Measurements from ENCODE around the gene SRPK3. TPM values are rescaled to one million over a fixed set of nuclear protein-coding genes. Genes with fewer than 3 reads are reported as not detected.

SRPK3 gene
- total RNA-seq, 1 experiment from 2014 or later = not detected

DNA sequence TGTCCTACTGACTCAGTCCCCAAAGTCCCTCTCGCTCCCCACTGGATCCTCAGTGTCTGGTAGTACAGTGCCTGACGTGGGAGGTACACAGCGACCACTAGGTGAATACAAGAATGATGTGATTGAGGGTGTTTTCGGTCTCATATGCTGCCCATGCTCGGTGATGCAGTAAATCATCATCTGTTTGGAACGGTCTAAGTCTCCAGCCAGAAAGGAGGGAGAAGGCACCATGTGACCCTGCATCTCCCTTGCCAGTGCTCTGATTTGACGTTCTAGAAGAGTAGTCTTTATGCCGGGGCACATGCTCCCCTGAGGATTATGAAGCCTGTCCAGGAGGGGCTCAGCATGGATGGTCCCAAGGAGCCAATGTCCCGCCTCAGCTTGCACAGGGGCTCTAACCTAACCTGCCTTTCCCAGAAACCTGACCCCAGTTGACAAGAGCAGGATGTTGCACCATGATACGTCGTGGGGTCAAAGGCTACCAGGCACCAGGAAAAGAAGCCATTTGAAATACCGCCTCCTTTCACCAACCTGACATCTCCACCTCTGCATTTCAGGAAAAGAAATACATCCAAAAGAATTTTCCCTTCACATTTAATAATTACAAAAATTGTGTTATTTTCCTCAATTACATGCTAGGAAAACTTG lies 30.6 kb upstream of the SRPK3 start:
- Histone ChIP-seq H3K4me3 (ENCODE audit: low read length) (0 out of 2 replicates have a peak overlapping the region, but pooled peaks have one; percentile 25), H3K27ac (ENCODE audit: low read length) (no peak overlapping the region), H3K9ac (ENCODE audit: low read length) (peak overlapping the region; percentile 35; the same call in 1 of the 2 replicates), H3K36me3 (ENCODE audit: insufficient read depth, low read length) (no peaks in the 10 kb centered on the region), H3K4me1 (ENCODE audit: low read length) (peaks cover 18% of the 10 kb centered on the region), H3K79me2 (ENCODE audit: low read length) (no peaks in the 10 kb centered on the region), H3K4me2 (ENCODE audit: low read depth, low read length, poor library complexity, severe bottlenecking) (peak overlapping the region; percentile 67), H3K9me2 (replicated peaks; ENCODE audit: insufficient read depth, low read length) (no peaks in the 10 kb centered on the region), H4K20me1 (ENCODE audit: insufficient read depth, low read depth, low read length) (0 out of 2 replicates have a peak, but pooled peaks cover 5% of the 10 kb centered on the region), H3K27me3 (ENCODE audit: low read length) (no peaks in the 10 kb centered on the region), H3K9me3 (ENCODE audit: low read length) (no peaks in the 10 kb centered on the region), H2AFZ (ENCODE audit: low read length) (no peak overlapping the region)
- peak; percentile 39 for DNase-seq

DNA sequence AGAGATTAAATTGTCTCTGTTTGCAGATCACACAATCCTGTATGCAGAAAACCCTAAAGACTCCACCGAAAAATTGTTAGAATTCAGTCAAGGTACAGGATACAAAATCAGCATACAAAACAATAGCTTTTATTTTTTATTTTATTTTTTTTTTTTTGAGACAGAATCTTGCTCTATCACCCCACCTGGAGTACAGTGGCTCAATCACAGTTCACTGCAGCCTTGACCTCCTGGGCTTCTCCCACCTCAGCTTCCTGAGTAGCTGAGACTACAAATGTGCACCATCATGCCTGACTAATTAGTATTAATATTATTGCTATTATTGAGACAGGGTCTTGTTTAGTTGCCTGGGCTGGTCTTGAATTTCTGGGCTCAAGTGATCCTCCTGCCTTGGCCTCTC lies 25.7 kb upstream of the SRPK3 start:
- DNase-seq = peak; percentile 51
- Histone ChIP-seq H3K9me3 (ENCODE audit: low read length) (no peaks in the 10 kb centered on the region), H2AFZ (ENCODE audit: low read length) (no peak overlapping the region), H3K4me2 (ENCODE audit: low read depth, low read length, poor library complexity, severe bottlenecking) (no peak overlapping the region), H3K79me2 (ENCODE audit: low read length) (no peaks in the 10 kb centered on the region), H4K20me1 (ENCODE audit: insufficient read depth, low read depth, low read length) (0 out of 2 replicates have a peak, but pooled peaks cover 5% of the 10 kb centered on the region), H3K27me3 (ENCODE audit: low read length) (no peaks in the 10 kb centered on the region), H3K27ac (ENCODE audit: low read length) (no peak overlapping the region), H3K4me1 (ENCODE audit: low read length) (peaks cover 16% of the 10 kb centered on the region), H3K36me3 (ENCODE audit: insufficient read depth, low read length) (no peaks in the 10 kb centered on the region), H3K9me2 (replicated peaks; ENCODE audit: insufficient read depth, low read length) (no peaks in the 10 kb centered on the region), H3K4me3 (ENCODE audit: low read length) (no peak overlapping the region), H3K9ac (ENCODE audit: low read length) (no peak overlapping the region)

DNA sequence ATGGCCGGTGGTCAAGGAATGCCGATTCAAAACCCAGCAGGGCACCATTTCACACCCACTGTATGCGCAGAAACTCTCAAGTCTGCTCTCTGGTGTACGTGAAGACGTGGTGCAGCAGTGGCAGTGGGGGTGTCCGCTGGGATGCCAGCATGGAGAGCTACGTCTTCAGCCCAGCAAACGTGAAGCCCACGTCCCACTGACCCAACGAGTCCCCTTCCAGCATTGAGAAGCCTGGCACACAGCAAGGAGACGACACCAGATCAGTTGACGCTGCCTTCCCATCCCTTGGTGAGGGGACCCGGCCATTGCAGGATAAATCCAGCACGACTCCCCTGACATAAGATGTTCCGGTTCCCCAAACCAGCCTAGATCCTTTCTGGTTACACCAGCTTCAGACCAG lies 19.0 kb upstream of the SRPK3 start:
- H3K4me3 ChIP-seq (ENCODE audit: low read length) = no peak overlapping the region
- H3K4me2 ChIP-seq (ENCODE audit: low read depth, low read length, poor library complexity, severe bottlenecking) = no peak overlapping the region
- 0 out of 2 replicates have a peak, but pooled peaks cover under 1% of the 10 kb centered on the region for H4K20me1 ChIP-seq (ENCODE audit: insufficient read depth, low read depth, low read length)
- no peaks in the 10 kb centered on the region for H3K27me3 ChIP-seq (ENCODE audit: low read length)
- DNase-seq = peak; percentile 49
- H2AFZ ChIP-seq (ENCODE audit: low read length) = no peak overlapping the region
- no peak overlapping the region for H3K9ac ChIP-seq (ENCODE audit: low read length)
- no peak overlapping the region for H3K27ac ChIP-seq (ENCODE audit: low read length)
- H3K9me3 ChIP-seq (ENCODE audit: low read length) = no peaks in the 10 kb centered on the region
- H3K79me2 ChIP-seq (ENCODE audit: low read length) = no peaks in the 10 kb centered on the region
- H3K9me2 ChIP-seq (replicated peaks; ENCODE audit: insufficient read depth, low read length) = no peaks in the 10 kb centered on the region
- peaks cover 3% of the 10 kb centered on the region; the same call in 1 of the 2 replicates for H3K4me1 ChIP-seq (ENCODE audit: low read length)
- no peaks in the 10 kb centered on the region for H3K36me3 ChIP-seq (ENCODE audit: insufficient read depth, low read length)

DNA sequence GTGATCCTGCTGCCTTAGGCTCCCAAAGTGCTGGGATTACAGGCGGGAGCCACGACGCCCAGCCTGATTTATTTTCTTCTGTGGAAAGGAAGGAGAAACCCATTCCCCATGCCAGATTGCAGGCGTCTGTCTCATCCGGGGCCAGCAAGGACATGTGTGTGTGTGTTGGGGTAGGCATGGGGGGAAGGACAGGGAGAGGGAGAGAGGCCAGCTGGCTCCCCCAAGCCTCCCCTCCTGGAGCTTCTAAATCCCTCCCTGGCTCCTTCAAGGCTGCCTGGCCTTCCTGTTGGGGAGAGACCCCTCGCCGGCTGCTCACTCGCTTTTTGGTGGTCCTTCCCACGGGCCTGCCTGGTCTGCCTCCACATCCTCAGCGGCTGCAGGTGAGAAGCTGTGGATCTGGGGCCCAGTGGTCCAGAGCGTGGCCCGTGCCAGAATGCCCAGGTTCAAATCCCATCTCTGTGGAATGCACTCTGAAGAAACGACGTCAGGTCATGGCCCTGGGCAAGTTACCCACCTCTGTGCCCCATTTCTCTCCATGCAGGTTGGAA lies 18.1 kb upstream of the SRPK3 start:
- Histone ChIP-seq H3K27me3 (ENCODE audit: low read length) (no peaks in the 10 kb centered on the region), H2AFZ (ENCODE audit: low read length) (no peak overlapping the region), H3K4me3 (ENCODE audit: low read length) (no peak overlapping the region), H3K4me2 (ENCODE audit: low read depth, low read length, poor library complexity, severe bottlenecking) (no peak overlapping the region), H4K20me1 (ENCODE audit: insufficient read depth, low read depth, low read length) (0 out of 2 replicates have a peak, but pooled peaks cover 4% of the 10 kb centered on the region), H3K36me3 (ENCODE audit: insufficient read depth, low read length) (no peaks in the 10 kb centered on the region), H3K9me3 (ENCODE audit: low read length) (no peaks in the 10 kb centered on the region), H3K9ac (ENCODE audit: low read length) (no peak overlapping the region), H3K9me2 (replicated peaks; ENCODE audit: insufficient read depth, low read length) (no peaks in the 10 kb centered on the region), H3K27ac (ENCODE audit: low read length) (no peak overlapping the region), H3K4me1 (ENCODE audit: low read length) (peaks cover 3% of the 10 kb centered on the region; the same call in 1 of the 2 replicates), H3K79me2 (ENCODE audit: low read length) (no peaks in the 10 kb centered on the region)
- no peak for DNase-seq

DNA sequence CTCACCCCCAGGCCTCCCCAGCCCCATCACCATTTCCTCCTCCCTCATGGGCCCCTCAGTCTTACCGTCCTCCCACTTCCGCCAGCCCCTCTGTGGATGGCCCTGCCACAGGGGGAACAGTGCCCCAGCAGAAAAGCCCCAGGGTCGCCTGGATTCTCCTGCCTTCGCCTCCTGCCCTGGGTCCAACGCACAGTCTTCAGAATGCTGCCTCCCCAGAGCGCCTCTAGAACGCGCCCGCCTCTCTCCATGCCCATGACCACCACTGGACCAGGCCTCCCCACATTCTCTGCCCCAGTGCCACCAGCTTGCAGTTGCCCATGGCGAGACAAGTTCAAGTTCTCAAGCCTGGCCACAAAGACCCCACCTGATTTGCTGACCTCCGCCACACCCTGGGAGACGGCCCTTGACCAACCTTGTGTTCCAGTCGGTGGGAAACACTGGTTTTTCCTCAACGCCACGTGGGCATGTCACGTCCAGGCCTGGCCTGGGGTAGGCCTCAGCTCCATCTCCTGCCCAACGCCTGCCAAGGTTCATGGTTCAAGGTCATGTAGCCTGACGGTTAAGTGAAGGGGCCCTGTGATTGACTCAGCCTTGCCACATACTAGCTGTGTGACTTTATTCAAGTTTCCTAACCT lies 17.4 kb upstream of the SRPK3 start:
- Histone ChIP-seq H3K27me3 (ENCODE audit: low read length) (no peaks in the 10 kb centered on the region), H4K20me1 (ENCODE audit: insufficient read depth, low read depth, low read length) (0 out of 2 replicates have a peak, but pooled peaks cover 4% of the 10 kb centered on the region), H3K4me2 (ENCODE audit: low read depth, low read length, poor library complexity, severe bottlenecking) (no peak overlapping the region), H2AFZ (ENCODE audit: low read length) (no peak overlapping the region), H3K4me1 (ENCODE audit: low read length) (peaks cover 3% of the 10 kb centered on the region; the same call in 1 of the 2 replicates), H3K9me2 (replicated peaks; ENCODE audit: insufficient read depth, low read length) (no peaks in the 10 kb centered on the region), H3K9ac (ENCODE audit: low read length) (no peak overlapping the region), H3K36me3 (ENCODE audit: insufficient read depth, low read length) (no peaks in the 10 kb centered on the region), H3K4me3 (ENCODE audit: low read length) (no peak overlapping the region), H3K79me2 (ENCODE audit: low read length) (no peaks in the 10 kb centered on the region), H3K27ac (ENCODE audit: low read length) (no peak overlapping the region), H3K9me3 (ENCODE audit: low read length) (no peaks in the 10 kb centered on the region)
- no peak for DNase-seq

DNA sequence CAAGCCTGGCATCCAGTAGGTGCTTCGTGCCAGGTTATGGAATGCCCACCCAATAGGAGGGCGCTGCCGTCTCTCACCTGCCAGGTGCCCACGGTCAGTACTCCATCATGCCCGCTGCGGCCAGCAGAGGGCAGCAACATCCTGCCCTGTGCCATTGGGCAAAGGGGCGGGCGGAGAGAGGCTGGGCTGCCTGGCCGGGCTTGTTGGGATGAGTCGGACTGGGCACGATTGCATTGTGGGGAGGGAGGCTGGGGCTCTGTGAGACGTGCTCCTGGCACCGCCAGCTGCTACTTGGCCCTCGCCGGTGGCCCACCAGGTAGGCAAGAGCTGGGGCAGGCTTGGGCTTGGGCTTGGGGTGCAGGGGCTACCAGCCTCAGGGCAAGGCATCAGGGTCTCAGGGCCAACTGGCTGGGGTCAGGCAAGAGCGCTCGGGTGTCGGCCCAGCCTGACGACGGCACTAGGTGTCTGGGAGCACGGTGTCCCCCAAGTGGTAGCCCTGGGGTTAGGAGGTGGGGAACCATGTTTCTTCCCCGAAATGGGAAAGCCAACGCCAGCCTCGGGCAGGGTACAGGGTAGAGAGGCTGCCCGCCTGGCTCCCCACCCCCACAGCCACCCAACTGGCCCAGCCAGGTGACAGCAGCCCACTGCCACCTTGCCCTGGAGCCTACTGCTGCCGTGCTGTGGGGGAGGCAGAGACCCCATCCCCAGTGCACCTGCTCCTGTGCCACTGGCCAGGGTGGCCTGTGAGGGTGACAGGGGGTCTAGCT lies 16.7 kb upstream of the SRPK3 start, which contains the start of gene PLXNB3:
Gene PLXNB3 (plus strand): TSS at position 261 of the 767 bp plus-strand sequence. CDS start 1,287 bp downstream, outside the sequence.
- peak; percentile 87 for DNase-seq
- Histone ChIP-seq H3K4me2 (ENCODE audit: low read depth, low read length, poor library complexity, severe bottlenecking) (no peak within 1 kb of the TSS), H3K9ac (ENCODE audit: low read length) (no peak within 1 kb of the TSS), H3K79me2 (ENCODE audit: low read length) (no peaks in the 10 kb centered on the region), H2AFZ (ENCODE audit: low read length) (no peak within 1 kb of the TSS), H3K4me1 (ENCODE audit: low read length) (no peaks in the 10 kb centered on the region), H3K9me3 (ENCODE audit: low read length) (no peaks in the 10 kb centered on the region), H3K27me3 (ENCODE audit: low read length) (no peaks in the 10 kb centered on the region), H3K9me2 (replicated peaks; ENCODE audit: insufficient read depth, low read length) (no peaks in the 10 kb centered on the region), H4K20me1 (ENCODE audit: insufficient read depth, low read depth, low read length) (0 out of 2 replicates have a peak, but pooled peaks cover 4% of the 10 kb centered on the region), H3K27ac (ENCODE audit: low read length) (no peak within 1 kb of the TSS), H3K4me3 (ENCODE audit: low read length) (no peak within 1 kb of the TSS), H3K36me3 (ENCODE audit: insufficient read depth, low read length) (no peaks in the 10 kb centered on the region)

DNA sequence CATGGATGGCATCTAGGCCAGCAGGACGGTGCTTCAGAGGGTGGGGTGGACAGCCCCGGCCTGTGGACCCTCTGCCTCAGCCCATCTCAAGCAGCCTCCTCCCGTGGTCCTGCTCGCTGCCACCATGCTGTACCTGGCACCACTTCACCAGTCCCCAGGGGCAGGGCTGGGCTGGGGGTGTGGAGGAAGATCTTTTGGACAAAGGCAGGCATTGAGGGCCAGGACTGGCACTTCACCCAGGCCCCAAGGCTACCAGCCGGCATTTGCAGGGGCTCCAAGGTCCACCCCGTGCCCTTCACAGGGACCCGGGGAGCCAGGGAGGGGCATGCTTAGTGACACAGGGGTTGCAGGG lies 16.1 kb upstream of the SRPK3 start:
- no peak overlapping the region for H2AFZ ChIP-seq (ENCODE audit: low read length)
- H3K9me2 ChIP-seq (replicated peaks; ENCODE audit: insufficient read depth, low read length) = no peaks in the 10 kb centered on the region
- H3K4me1 ChIP-seq (ENCODE audit: low read length) = no peaks in the 10 kb centered on the region
- no peak overlapping the region for H3K4me2 ChIP-seq (ENCODE audit: low read depth, low read length, poor library complexity, severe bottlenecking)
- H4K20me1 ChIP-seq (ENCODE audit: insufficient read depth, low read depth, low read length) = 0 out of 2 replicates have a peak, but pooled peaks cover 4% of the 10 kb centered on the region
- no peak overlapping the region for H3K27ac ChIP-seq (ENCODE audit: low read length)
- H3K4me3 ChIP-seq (ENCODE audit: low read length) = no peak overlapping the region
- H3K36me3 ChIP-seq (ENCODE audit: insufficient read depth, low read length) = no peaks in the 10 kb centered on the region
- no peaks in the 10 kb centered on the region for H3K9me3 ChIP-seq (ENCODE audit: low read length)
- DNase-seq = no peak
- no peak overlapping the region for H3K9ac ChIP-seq (ENCODE audit: low read length)
- H3K27me3 ChIP-seq (ENCODE audit: low read length) = no peaks in the 10 kb centered on the region
- H3K79me2 ChIP-seq (ENCODE audit: low read length) = no peaks in the 10 kb centered on the region
